ENCODE data around the gene SORCS2.

- no peak for TF ChIP-seq CTCF (IDR thresholded peaks at IDR 0.05; ENCODE audit: low read depth, low read length)
- TF ChIP-seq EZH2phosphoT487 (IDR thresholded peaks at IDR 0.05; ENCODE audit: low read depth), result no peak
These were observed 241.9 kb downstream of the SORCS2 start for GRCh38 chr4:7434141-7434765.
